ENCODE data around the gene PPFIA4.
A peak's percentile ranks its signal among the peaks of the same experiment; 100 is the strongest.

PPFIA4 gene

GRCh38 chr1:203098914-203099520 lies 72.7 kb downstream of the PPFIA4 start:
- H3K27ac ChIP-seq: no peak overlapping the region
- no peaks in the 10 kb centered on the region for H3K27me3 ChIP-seq
- peaks cover 3% of the 10 kb centered on the region for H3K9me3 ChIP-seq
- no peaks in the 10 kb centered on the region for H3K36me3 ChIP-seq
- H3K4me3 ChIP-seq (ENCODE audit: low read depth in 1 of 2, low read length in 1 of 2): no peak overlapping the region
- peaks cover 18 to 28% of the 10 kb centered on the region in 2 experiments for H3K4me1 ChIP-seq (ENCODE audit: control insufficient read depth in 1 of 2, insufficient read depth in 1 of 2, low read depth in 1 of 2, low read length in 1 of 2)
- TF ChIP-seq, protein P1, sequence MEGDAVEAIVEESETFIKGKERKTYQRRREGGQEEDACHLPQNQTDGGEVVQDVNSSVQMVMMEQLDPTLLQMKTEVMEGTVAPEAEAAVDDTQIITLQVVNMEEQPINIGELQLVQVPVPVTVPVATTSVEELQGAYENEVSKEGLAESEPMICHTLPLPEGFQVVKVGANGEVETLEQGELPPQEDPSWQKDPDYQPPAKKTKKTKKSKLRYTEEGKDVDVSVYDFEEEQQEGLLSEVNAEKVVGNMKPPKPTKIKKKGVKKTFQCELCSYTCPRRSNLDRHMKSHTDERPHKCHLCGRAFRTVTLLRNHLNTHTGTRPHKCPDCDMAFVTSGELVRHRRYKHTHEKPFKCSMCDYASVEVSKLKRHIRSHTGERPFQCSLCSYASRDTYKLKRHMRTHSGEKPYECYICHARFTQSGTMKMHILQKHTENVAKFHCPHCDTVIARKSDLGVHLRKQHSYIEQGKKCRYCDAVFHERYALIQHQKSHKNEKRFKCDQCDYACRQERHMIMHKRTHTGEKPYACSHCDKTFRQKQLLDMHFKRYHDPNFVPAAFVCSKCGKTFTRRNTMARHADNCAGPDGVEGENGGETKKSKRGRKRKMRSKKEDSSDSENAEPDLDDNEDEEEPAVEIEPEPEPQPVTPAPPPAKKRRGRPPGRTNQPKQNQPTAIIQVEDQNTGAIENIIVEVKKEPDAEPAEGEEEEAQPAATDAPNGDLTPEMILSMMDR (IDR thresholded peaks at IDR 0.05): no peak

DNA sequence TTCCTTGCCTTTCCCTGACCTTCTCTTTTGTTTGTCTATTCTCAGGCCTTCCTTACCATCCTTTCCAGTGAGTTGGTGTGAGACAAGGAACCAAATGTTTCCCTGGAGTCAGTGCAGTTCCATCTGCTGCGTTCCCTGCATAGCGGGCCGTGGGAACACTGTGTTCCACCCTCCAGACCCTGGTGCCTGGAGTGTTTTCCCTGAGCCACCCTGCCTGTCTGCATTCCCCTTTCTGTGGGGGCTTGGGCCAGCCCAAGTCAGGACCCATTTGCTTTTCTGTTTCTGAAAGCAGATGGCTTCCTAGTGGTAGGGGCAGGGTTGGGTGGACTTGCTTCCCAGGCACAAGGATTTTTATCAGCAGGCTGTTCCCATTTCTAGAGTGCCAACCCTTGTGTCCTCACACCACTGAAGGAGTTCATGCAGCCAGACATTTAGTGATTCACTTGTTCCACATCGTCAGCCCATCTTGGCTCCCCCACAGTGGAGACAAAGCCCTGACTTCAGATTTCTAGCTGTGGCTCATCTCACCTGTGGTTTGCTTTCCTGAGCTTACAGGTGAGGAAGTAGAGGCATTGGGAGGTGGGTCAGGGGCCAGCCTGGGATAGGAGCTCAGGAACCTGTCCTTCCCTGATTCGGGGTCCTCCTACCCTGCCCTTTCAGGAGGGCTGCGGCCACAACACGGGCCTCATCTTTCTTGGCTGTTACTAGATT lies 73.7 kb downstream of the PPFIA4 start:
- Histone ChIP-seq H3K27me3 (no peaks in the 10 kb centered on the region), H3K4me1 (ENCODE audit: control insufficient read depth in 1 of 2, insufficient read depth in 1 of 2, low read depth in 1 of 2, low read length in 1 of 2) (peaks cover 18 to 28% of the 10 kb centered on the region in 2 experiments), H3K4me3 (ENCODE audit: low read depth in 1 of 2, low read length in 1 of 2) (no peak overlapping the region), H3K27ac (peak overlapping the region; percentile 85), H3K36me3 (no peaks in the 10 kb centered on the region), H3K9me3 (peaks cover 3% of the 10 kb centered on the region)
- TF ChIP-seq, protein P1 (IDR thresholded peaks at IDR 0.05): no peak

- TF ChIP-seq, protein P1 (IDR thresholded peaks at IDR 0.05): no peak
- Histone ChIP-seq H3K4me1 (ENCODE audit: control insufficient read depth in 1 of 2, insufficient read depth in 1 of 2, low read depth in 1 of 2, low read length in 1 of 2) (peaks cover 18 to 28% of the 10 kb centered on the region in 2 experiments), H3K9me3 (no peaks in the 10 kb centered on the region), H3K4me3 (ENCODE audit: low read depth in 1 of 2, low read length in 1 of 2) (no peak overlapping the region), H3K27me3 (no peaks in the 10 kb centered on the region), H3K27ac (peak overlapping the region; percentile 85), H3K36me3 (no peaks in the 10 kb centered on the region)
These were observed 74.2 kb downstream of the PPFIA4 start for GRCh38 chr1:203100516-203100869.

- H3K27me3 ChIP-seq: peaks cover 9% of the 10 kb centered on the region
- H3K4me3 ChIP-seq (ENCODE audit: low read depth in 1 of 2, low read length in 1 of 2): no peak overlapping the region
- H3K27ac ChIP-seq: peak overlapping the region; percentile 85
- TF ChIP-seq, protein P1 (IDR thresholded peaks at IDR 0.05): no peak
- peaks cover 18 to 28% of the 10 kb centered on the region in 2 experiments for H3K4me1 ChIP-seq (ENCODE audit: control insufficient read depth in 1 of 2, insufficient read depth in 1 of 2, low read depth in 1 of 2, low read length in 1 of 2)
- H3K9me3 ChIP-seq: no peaks in the 10 kb centered on the region
- no peaks in the 10 kb centered on the region for H3K36me3 ChIP-seq
These were observed 75.7 kb downstream of the PPFIA4 start for GRCh38 chr1:203101813-203102634.

DNA sequence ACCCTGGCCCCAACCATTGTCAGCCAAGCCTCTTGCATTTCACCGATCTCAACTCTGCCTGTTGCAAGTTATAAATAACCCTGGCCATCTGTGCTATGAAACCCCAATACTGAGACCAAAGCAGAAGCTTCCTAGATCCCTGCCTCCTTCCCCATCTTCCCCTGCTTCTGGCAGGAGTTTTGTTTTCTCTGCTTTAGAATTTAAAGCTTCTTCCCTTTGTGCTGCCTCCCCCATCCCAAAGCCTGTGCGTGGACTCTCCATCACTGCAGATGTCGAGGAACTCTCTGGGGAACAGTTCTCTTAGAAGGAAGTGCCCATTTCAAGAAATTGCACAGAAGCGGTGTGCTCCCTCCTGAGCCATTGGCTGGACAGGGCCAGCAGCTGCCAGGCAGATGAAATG lies 76.9 kb downstream of the PPFIA4 start:
- no peaks in the 10 kb centered on the region for H3K36me3 ChIP-seq
- H3K27me3 ChIP-seq: peaks cover 20% of the 10 kb centered on the region
- peaks cover 18 to 28% of the 10 kb centered on the region in 2 experiments for H3K4me1 ChIP-seq (ENCODE audit: control insufficient read depth in 1 of 2, insufficient read depth in 1 of 2, low read depth in 1 of 2, low read length in 1 of 2)
- TF ChIP-seq, protein P1 (IDR thresholded peaks at IDR 0.05): no peak
- H3K4me3 ChIP-seq (ENCODE audit: low read depth in 1 of 2, low read length in 1 of 2): no peak overlapping the region
- H3K9me3 ChIP-seq: no peaks in the 10 kb centered on the region
- H3K27ac ChIP-seq: no peak overlapping the region

All from neutrophil (primary cell).